GM18511 (cell line): ENCODE results near the gene NSMCE1.
"Not testable (repeated sequence)": the region's sequence is repeated elsewhere in the genome, so short reads cannot be mapped to it uniquely, and the experiment has no call there.

Source experiments
- ATAC-seq: cut with Tn5 transposase; IDR thresholded peaks from one replicate; pipeline ENCODE4 v1.9.1; 2021; ENCODE audit warnings: mild to moderate bottlenecking, moderate library complexity; ENCODE audit not compliant: unreplicated experiment

The NSMCE1 gene

DNA sequence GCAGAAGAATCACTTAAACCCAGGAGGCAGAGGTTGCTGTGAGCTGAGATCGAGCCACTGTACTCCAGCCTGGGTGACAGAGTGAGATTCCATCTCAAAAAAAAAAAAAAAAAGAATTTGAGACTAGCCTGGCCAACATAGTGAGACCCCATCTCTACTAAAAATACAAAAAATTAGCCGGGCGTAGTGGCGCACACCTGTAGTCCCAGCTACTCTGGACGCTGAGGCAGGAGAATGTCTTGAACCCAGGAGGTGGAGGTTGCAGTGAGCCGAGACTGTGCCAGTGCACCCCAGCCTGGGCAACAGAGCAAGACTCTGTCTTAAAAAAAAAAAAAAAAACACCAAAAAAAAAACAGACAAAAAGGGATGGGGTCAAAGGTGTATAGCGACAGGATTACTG is 4.1 kb upstream of the NSMCE1 start:
- not testable (repeated sequence) for ATAC-seq

GRCh38 chr16:27272076-27272475 is 3.5 kb upstream of the NSMCE1 start:
- no peak for ATAC-seq

- ATAC-seq = no peak
Measured at GRCh38 chr16:27270349-27270748, 1.8 kb upstream of the NSMCE1 start.

DNA sequence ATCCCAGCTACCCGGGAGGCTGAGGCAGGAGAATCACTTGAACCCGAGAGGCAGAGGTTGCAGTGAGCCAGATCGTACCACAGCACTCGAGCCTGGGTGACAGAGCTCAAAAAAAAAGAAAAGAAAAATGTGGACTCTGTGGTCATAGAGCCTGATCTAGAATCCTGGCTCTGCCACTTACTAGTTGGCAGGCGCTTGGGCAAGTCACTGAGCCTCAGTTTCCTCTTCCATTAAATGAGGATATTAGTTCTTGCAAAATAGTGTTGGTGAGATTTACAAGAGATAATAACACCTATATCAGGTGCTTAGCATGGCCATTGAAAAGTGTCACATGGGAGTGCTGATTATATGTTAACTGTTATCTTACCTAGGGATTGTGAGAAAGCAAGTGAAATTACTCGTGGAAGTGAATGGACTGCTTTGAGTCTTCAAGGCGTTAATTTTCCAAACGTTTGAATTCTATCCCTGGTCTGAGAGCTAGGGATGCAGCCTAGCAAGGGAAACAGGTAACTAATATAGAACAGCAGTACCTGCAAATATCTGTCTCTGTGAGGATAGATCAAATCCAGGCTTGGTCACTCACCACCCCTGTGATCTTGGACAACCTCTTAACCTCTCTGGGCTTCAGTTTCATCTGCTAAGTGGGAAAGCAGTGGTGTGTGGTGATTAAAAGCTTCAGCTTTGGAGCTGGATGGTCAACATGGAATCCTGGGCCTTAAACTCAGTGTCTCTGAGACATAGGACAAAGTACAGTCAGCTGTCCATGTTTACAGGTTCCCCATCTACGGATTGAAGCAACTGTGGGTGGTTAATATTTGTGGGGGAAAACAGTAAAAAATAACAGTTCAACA is 953 bp upstream of the NSMCE1 start:
- no peak for ATAC-seq

DNA sequence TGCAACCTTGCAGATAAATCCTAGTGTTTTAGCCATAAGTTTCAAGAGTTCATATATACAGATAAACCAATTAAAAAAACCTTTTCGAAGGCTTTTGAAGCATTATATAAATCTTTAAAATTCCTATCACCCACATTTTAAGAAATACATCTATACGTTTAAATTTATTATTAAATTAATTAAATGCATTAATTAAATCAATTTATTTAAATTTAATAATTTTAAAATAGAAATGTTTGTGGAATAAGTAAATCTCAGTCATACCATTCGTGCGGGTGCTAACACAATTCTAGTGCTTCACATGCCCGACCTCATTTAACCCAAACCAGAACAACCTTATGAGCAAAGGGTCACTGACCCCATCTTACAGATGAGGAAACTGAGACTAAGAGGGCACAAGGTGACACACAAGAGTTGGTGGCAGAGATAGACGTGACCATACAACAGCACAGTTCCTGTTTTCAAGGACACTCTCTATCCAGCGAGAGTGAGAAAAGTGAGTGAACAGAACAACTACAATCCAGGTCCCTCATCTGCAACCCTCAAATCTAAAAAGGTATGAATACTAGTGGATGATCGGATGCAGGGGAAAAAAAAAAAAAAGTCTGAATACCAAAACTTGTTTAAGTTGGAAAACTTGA is 1.4 kb downstream of the NSMCE1 start:
- ATAC-seq = no peak

DNA sequence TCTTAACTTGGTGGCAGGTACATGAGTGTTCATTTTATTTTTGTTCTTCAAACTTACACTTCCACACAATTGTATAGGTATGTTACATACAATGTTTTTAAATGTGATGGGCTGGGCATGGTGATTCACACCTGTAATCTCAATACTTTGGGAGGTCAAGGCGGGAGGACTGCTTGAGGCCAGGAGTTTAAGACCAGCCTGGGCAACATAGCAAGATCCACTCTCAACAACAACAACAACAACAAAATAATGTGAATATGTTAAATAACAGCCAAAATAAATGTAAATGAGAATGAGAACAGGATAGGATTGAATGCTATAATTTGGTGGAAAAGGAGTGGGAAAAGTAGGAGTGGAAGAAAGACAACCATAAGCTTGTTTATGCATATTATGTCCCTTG is 2.6 kb downstream of the NSMCE1 start:
- ATAC-seq = no peak

- ATAC-seq = no peak
Measured at GRCh38 chr16:27264151-27264550, 4.4 kb downstream of the NSMCE1 start.

- ATAC-seq = not testable (repeated sequence)
Measured at GRCh38 chr16:27262904-27263423, 5.6 kb downstream of the NSMCE1 start.

DNA sequence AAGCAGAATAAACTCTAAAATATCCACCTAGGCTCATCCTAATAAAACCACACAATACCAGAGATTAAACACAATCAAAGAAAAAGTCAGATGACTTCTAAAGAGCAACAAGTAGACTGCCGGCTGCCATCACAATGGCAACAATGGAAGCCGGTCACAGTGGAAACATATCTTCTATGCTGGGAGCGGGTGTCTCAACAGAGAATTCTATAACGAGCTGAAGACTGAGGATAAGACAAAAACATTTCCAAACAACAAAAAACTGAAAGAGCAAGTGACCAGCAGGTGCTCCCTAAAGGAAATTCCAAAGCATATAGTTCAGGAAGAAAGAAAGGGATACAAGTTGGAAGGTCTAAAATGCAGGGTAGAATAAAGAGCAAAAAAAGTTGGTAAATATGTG is 8.9 kb downstream of the NSMCE1 start:
- no peak for ATAC-seq

- ATAC-seq = no peak
Measured at GRCh38 chr16:27258241-27258734, 10.3 kb downstream of the NSMCE1 start.

- ATAC-seq = no peak
Measured at GRCh38 chr16:27257271-27257670, 11.3 kb downstream of the NSMCE1 start.

DNA sequence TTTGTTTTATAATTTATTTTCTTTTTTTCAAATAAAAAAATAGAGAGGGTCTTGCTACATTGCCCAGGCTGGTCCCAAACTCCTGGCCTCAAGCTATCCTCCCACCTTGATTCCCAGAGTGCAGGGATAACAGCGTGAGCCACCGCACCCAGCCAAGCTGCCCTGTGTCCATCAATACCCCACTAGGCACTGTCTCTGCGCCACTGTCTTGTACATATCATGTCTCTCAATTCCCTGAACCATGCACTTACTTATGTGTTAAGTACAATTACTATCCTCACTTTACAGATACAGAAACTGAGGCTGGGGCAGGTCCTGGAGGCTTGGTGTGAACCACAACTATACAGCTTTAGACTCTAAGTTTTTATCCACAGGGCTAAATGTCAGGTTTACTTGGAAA is 11.7 kb downstream of the NSMCE1 start:
- ATAC-seq = no peak

DNA sequence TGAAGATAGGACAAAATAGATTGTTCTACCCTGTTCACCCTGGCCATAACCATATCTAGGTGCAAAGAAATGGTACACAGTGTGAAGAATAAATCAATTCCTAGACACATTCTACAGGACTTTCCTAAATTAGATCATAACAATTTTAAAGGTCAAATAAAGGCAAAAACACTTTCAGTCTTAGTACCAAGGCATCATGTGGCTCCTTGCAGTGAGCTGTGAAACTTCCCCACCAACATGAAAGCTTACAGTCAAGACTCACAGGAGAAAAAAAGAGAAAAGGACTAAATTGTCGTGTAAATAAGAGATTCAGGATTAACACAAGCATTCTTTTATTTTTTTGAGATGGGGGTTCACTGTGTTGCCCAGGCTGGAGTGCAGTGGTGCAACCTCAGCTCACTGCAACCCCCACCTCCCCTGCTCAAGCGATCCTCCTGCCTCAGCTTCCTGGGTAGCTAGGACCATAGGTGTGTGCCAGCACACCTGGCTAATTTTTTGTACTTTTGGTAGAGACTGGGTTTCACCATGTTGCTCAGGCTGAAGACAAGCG is 14.2 kb downstream of the NSMCE1 start:
- ATAC-seq = peak; percentile 83

DNA sequence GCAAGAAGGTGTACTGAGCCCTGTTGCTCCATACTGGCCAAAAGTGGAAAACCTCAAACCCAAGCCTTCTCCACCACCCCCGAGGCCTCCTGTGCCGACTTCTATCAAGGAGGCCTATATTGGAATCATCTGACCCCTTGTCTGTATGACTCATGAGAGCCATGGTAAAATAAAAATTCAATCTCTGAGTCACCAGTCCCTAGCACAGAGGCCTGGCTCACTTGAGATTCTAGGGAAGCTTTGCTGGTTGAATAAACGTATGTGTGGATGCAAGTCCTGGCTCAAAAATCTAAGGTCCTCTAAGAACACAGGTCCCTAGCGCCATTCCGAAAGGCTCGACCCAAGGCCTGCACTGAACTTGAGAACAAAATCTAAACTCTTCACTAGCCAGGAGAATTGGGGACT is 15.0 kb downstream of the NSMCE1 start:
- no peak for ATAC-seq

- no peak for ATAC-seq
Measured at GRCh38 chr16:27252206-27252585, 16.4 kb downstream of the NSMCE1 start.

DNA sequence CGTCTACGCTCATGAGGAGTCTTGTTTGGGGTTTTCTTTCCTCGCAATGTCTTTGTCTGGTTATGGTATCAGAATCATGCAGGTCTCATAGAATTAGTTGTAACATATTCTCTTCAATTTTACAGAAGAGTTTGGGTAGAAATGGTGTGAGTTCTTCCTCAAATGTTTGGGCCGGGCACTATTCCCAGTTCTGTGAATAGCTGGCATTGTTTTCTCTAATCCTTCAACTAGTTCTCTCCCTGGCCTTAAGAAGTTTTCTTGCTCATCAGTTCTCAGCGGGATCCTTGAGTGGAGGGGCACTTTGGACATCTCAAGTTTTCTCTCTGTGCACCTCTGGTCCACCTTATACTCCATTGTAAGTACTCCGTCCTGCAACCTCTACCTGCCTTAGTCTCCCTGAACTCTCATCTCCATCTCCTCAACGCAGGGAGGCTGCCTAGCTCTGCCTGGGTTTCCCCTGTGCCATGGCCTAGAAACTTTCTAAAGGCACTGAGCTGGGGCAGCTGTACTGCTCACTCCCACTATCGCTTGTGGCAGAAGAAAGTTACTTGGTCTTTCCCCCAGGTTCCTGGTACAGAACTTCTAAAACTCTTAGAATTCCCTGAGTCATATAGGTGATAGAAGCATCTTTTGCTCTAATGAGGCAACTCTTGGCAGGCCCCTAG is 16.9 kb downstream of the NSMCE1 start:
- no peak for ATAC-seq

DNA sequence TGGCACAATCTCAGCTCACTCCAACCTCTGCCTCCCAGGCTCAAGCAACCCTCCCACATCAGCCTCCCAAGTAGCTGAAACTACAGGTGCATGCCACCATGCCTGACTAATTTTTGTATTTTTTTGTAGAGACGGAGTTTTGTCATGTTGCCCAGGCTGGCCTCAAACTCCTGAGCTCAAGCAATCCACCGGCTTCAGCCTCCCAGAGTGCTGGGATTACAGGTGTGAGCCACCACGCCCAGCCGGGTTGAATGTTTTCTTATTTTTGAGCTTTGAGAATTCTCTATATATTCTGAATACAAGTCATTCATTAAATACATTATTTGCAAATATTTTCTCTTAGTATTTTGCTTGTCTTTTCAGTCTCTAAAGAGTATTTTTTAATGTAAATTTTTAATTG is 19.7 kb downstream of the NSMCE1 start:
- not testable (repeated sequence) for ATAC-seq

DNA sequence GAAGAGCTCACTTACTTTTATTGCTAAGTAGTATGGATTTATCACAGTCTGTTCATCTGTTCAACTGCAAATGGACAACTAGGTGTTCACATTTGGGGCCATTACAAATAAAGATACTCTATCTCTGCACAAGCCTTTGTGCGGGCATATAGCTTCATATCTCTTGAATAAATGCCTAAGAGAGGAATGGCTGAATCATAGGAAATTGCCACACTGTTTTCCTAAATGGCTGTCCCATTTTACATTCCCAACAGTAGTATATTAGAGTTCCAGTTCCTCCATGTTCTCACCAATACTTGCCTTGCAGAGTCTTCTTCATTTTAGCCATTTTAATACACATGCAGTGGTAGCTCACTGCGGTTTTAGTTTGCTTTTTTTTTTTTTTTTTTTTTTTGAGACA is 20.5 kb downstream of the NSMCE1 start:
- no peak for ATAC-seq

DNA sequence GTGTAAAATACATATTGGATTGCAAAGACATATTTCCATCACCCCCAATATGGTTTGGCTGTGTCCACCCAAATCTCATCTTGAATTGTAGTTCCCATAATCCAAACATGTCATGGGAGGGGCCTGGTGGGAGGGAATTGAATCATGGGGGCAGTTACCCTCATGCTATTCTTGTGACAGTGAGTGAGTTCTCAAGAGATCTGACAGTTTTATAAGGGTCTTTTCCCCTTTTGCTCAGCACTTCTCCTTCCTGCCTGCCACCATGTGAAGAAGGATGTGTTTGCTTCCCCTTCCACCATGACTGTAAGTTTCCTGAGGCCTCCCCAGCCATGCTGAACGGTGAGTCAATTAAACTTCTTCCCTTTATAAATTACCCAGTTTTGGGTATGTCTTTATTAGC is 21.5 kb downstream of the NSMCE1 start:
- not testable (repeated sequence) for ATAC-seq

GRCh38 chr16:27246439-27246838 is 22.1 kb downstream of the NSMCE1 start:
- no peak for ATAC-seq
